ENCODE measurements around the gene APEX1. TPM values are rescaled to one million over a fixed set of nuclear protein-coding genes. Genes with fewer than 3 reads are reported as not detected.

Gene APEX1
- total RNA-seq, 1 experiment from 2014 or later: 176 TPM

- H3K9me3 ChIP-seq: no peaks in the 10 kb centered on the region
- Mint-ChIP-seq H3K9me3 (ENCODE audit: unreplicated experiment) (no peaks in the 10 kb centered on the region), H3K36me3 (ENCODE audit: insufficient read depth, unreplicated experiment) (peaks cover 5% of the 10 kb centered on the region), H3K27me3 (ENCODE audit: insufficient read depth, unreplicated experiment) (no peaks in the 10 kb centered on the region), H3K27ac (ENCODE audit: unreplicated experiment) (no peak overlapping the region), H3K4me3 (ENCODE audit: unreplicated experiment) (no peak overlapping the region), H3K4me1 (ENCODE audit: low read depth, unreplicated experiment) (no peaks in the 10 kb centered on the region)
- no peak overlapping the region for H3K4me3 ChIP-seq (ENCODE audit: low read depth, low read length)
- intact Hi-C loops (cut with micrococcal nuclease; ENCODE audit: unreplicated experiment): no loop called here
- H3K27me3 ChIP-seq (replicated peaks; ENCODE audit: control insufficient read depth, insufficient read depth, low read length): no peaks in the 10 kb centered on the region
- DNase-seq: no peak
- BruUV-seq (replicated peaks): no TSS peak
- no peaks in the 10 kb centered on the region for H3K36me3 ChIP-seq (ENCODE audit: control insufficient read depth, insufficient read depth, low read length)
- ChIA-PET POLR2A (no interaction called here), CTCF (no interaction called here)
- no peaks in the 10 kb centered on the region for H3K4me1 ChIP-seq
- TF ChIP-seq, protein P1, sequence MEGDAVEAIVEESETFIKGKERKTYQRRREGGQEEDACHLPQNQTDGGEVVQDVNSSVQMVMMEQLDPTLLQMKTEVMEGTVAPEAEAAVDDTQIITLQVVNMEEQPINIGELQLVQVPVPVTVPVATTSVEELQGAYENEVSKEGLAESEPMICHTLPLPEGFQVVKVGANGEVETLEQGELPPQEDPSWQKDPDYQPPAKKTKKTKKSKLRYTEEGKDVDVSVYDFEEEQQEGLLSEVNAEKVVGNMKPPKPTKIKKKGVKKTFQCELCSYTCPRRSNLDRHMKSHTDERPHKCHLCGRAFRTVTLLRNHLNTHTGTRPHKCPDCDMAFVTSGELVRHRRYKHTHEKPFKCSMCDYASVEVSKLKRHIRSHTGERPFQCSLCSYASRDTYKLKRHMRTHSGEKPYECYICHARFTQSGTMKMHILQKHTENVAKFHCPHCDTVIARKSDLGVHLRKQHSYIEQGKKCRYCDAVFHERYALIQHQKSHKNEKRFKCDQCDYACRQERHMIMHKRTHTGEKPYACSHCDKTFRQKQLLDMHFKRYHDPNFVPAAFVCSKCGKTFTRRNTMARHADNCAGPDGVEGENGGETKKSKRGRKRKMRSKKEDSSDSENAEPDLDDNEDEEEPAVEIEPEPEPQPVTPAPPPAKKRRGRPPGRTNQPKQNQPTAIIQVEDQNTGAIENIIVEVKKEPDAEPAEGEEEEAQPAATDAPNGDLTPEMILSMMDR (IDR thresholded peaks at IDR 0.05; ENCODE audit: insufficient read depth in 1 of 2, low read depth in 1 of 2, low read length in 1 of 2, severe bottlenecking in 1 of 2, unreplicated experiment in 1 of 2): no peak
These were observed 20.1 kb upstream of the APEX1 start for GRCh38 chr14:20434701-20435581.

DNA sequence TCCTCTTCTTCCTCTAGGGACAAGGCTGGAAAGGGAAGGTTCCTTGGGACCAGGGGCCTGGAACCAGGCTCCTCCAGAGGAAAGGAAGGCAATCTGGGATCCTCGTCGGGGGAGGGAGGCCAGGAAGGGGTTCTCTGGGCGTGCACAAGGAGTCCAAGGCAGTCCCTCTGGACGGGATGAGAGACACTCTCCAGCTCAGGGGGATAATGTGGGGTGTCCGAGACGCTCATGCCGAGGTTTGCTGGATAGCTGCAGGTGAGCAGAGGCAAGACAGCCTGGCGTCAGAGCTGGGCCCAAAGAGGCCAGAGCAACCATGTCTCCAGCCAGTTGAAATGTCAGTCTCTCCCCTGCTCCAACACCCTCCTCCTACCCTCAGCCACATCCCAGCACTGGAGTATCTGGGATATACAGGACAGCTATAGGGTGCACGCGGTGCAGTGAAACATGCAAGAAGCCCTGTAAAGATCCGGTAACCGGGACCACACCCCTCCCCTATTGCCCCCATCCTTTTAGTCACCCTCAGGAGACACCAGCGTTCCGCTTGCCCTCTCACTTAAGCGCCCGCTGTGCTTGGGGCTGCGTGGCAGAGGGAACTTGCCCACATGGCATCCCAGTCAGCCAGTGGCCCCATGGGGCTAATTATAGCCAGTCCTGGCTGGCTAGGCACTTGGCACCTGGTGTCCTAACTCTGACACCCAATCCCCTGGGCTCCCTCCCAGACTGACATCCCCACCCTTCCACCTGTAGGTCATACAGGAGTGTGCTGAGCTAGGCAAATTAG lies 19.3 kb upstream of the APEX1 start, which contains the start of gene KLHL33:
TSS of gene KLHL33 (minus strand) at position 585 of the 781 bp plus-strand sequence. CDS start at position 230, 355 bp downstream.
- Histone ChIP-seq H3K27me3 (replicated peaks; ENCODE audit: control insufficient read depth, insufficient read depth, low read length) (no peaks in the 10 kb centered on the region), H3K36me3 (ENCODE audit: control insufficient read depth, insufficient read depth, low read length) (no peaks in the 10 kb centered on the region), H3K4me3 (ENCODE audit: low read depth, low read length) (no peak within 1 kb of the TSS), H3K4me1 (no peaks in the 10 kb centered on the region), H3K9me3 (no peaks in the 10 kb centered on the region)
- H3K27ac Mint-ChIP-seq (ENCODE audit: unreplicated experiment): no peak within 1 kb of the TSS
- no peaks in the 10 kb centered on the region for H3K4me1 Mint-ChIP-seq (ENCODE audit: low read depth, unreplicated experiment)
- POLR2A ChIA-PET: no interaction called here
- H3K9me3 Mint-ChIP-seq (ENCODE audit: unreplicated experiment): no peaks in the 10 kb centered on the region
- no TSS peak for BruUV-seq (replicated peaks)
- no peaks in the 10 kb centered on the region for H3K27me3 Mint-ChIP-seq (ENCODE audit: insufficient read depth, unreplicated experiment)
- CTCF ChIA-PET: no interaction called here
- H3K36me3 Mint-ChIP-seq (ENCODE audit: insufficient read depth, unreplicated experiment): peaks cover 5% of the 10 kb centered on the region
- intact Hi-C loops (cut with micrococcal nuclease; ENCODE audit: unreplicated experiment): no loop called here
- H3K4me3 Mint-ChIP-seq (ENCODE audit: unreplicated experiment): no peak within 1 kb of the TSS
- TF ChIP-seq, protein P1 (IDR thresholded peaks at IDR 0.05; ENCODE audit: insufficient read depth in 1 of 2, low read depth in 1 of 2, low read length in 1 of 2, severe bottlenecking in 1 of 2, unreplicated experiment in 1 of 2): no peak
- DNase-seq: no peak

- intact Hi-C loops (cut with micrococcal nuclease; ENCODE audit: unreplicated experiment): no loop called here
These were observed 18.7 kb upstream of the APEX1 start for GRCh38 chr14:20436363-20436755.

More at GRCh38 chr14:20436363-20436755, 18.7 kb upstream of the APEX1 start:
- H3K9me3 ChIP-seq: no peaks in the 10 kb centered on the region
- Mint-ChIP-seq H3K4me3 (ENCODE audit: unreplicated experiment) (no peak overlapping the region), H3K9me3 (ENCODE audit: unreplicated experiment) (no peaks in the 10 kb centered on the region), H3K27ac (ENCODE audit: unreplicated experiment) (no peak overlapping the region), H3K36me3 (ENCODE audit: insufficient read depth, unreplicated experiment) (peaks cover 5% of the 10 kb centered on the region), H3K27me3 (ENCODE audit: insufficient read depth, unreplicated experiment) (no peaks in the 10 kb centered on the region), H3K4me1 (ENCODE audit: low read depth, unreplicated experiment) (no peaks in the 10 kb centered on the region)
- ChIA-PET POLR2A (no interaction called here), CTCF (no interaction called here)
- H3K4me3 ChIP-seq (ENCODE audit: low read depth, low read length): no peak overlapping the region
- no peaks in the 10 kb centered on the region for H3K4me1 ChIP-seq
- no peaks in the 10 kb centered on the region for H3K27me3 ChIP-seq (replicated peaks; ENCODE audit: control insufficient read depth, insufficient read depth, low read length)
- H3K36me3 ChIP-seq (ENCODE audit: control insufficient read depth, insufficient read depth, low read length): no peaks in the 10 kb centered on the region
- BruUV-seq (replicated peaks): no TSS peak
- TF ChIP-seq, protein P1 (IDR thresholded peaks at IDR 0.05; ENCODE audit: insufficient read depth in 1 of 2, low read depth in 1 of 2, low read length in 1 of 2, severe bottlenecking in 1 of 2, unreplicated experiment in 1 of 2): no peak
- DNase-seq: no peak

Data from Caco-2 (cell line).